Smooth muscle cell (in vitro differentiated cells): ENCODE data around the gene C1QTNF3. TPM values are rescaled to one million over a fixed set of nuclear protein-coding genes. Genes with fewer than 3 reads are reported as not detected.

ENCODE experiments used
- DNase-seq: peaks from one replicate; lab custom pipeline; 2025; ENCODE audit not compliant: unreplicated experiment; lab: John Stamatoyannopoulos, UW
- H2AFZ ChIP-seq: fragments of 200-600 bp; sonication (generic); 2 replicates; pipeline ENCODE4 v1.6.0; 2016; ENCODE audit warnings: antibody characterized with exemption, low read depth, mild to moderate bottlenecking
- H3F3A ChIP-seq: fragments of 200-600 bp; sonication (generic); 2 replicates; pipeline ENCODE4 v1.6.0; 2017; ENCODE audit warnings: antibody characterized with exemption, low read depth
- H3K27ac ChIP-seq: fragments of 200-600 bp; sonication (generic); 2 replicates; pipeline ENCODE4 v1.5.1; 2016; ENCODE audit warnings: low read depth, mild to moderate bottlenecking
- H3K27me3 ChIP-seq: fragments of 200-600 bp; sonication (generic); 2 replicates; pipeline ENCODE4 v1.6.1; 2016; ENCODE audit warnings: low read depth, mild to moderate bottlenecking
- H3K36me3 ChIP-seq: fragments of 200-600 bp; sonication (generic); 2 replicates; pipeline ENCODE4 v1.5.1; 2016; ENCODE audit warnings: low read depth
- H3K4me1 ChIP-seq: fragments of 200-600 bp; sonication (generic); 2 replicates; pipeline ENCODE4 v1.5.1; 2016; ENCODE audit warnings: low read depth
- H3K4me2 ChIP-seq: fragments of 200-600 bp; sonication (generic); 2 replicates; pipeline ENCODE4 v1.6.0; 2016; ENCODE audit warnings: mild to moderate bottlenecking
- H3K4me3 ChIP-seq: fragments of 200-600 bp; sonication (generic); 2 replicates; pipeline ENCODE4 v1.5.1; 2016; ENCODE audit warnings: mild to moderate bottlenecking
- H3K79me2 ChIP-seq: fragments of 200-600 bp; sonication (generic); 2 replicates; pipeline ENCODE4 v1.6.0; 2016; ENCODE audit warnings: low read depth, mild to moderate bottlenecking
- H3K9ac ChIP-seq: fragments of 200-600 bp; sonication (generic); 2 replicates; pipeline ENCODE4 v1.6.0; 2016; ENCODE audit warnings: low read depth
- H3K9me3 ChIP-seq: fragments of 200-600 bp; sonication (generic); replicated peaks from 2 replicates; pipeline ENCODE4 v1.5.1; 2016; ENCODE audit warnings: low read depth
- H4K20me1 ChIP-seq: fragments of 200-600 bp; sonication (generic); 2 replicates; pipeline ENCODE4 v1.6.0; 2016; ENCODE audit warnings: low read depth
- WGBS: methylation state at CpG from one replicate; pipeline ENCODE4 v1.1.7; 2016; ENCODE audit warnings: low lambda C conversion rate; 5-methylcytosine and 5-hydroxymethylcytosine counted together
- polyA plus RNA-seq: library from polyadenylated mRNA; unstranded; fragments of >200 nt; fragmentation: Nextera tagmentation; extraction: Ambion mirVana; gene quantifications from 2 replicates; pipeline ENCODE4 v1.2.1, GENCODE V29; 2016
- total RNA-seq: library from RNA; depleted of rRNA; stranded (reverse); fragments of >200 nt; gene quantifications from 2 replicates; pipeline ENCODE4 v1.2.3, GENCODE V29; 2014
- TF ChIP-seq, protein P1 (sequence below): fragments of 200-600 bp; sonication (generic); IDR thresholded peaks from 2 replicates; pipeline ENCODE4 v1.5.1; 2017; ENCODE audit warnings: borderline replicate concordance, mild to moderate bottlenecking, antibody characterized with exemption; ENCODE audit not compliant: insufficient read depth, poor library complexity, severe bottlenecking

The C1QTNF3 gene
- total and polyA plus RNA-seq, 2 experiments from 2014 or later = 3.7 to 4.8 TPM

DNA sequence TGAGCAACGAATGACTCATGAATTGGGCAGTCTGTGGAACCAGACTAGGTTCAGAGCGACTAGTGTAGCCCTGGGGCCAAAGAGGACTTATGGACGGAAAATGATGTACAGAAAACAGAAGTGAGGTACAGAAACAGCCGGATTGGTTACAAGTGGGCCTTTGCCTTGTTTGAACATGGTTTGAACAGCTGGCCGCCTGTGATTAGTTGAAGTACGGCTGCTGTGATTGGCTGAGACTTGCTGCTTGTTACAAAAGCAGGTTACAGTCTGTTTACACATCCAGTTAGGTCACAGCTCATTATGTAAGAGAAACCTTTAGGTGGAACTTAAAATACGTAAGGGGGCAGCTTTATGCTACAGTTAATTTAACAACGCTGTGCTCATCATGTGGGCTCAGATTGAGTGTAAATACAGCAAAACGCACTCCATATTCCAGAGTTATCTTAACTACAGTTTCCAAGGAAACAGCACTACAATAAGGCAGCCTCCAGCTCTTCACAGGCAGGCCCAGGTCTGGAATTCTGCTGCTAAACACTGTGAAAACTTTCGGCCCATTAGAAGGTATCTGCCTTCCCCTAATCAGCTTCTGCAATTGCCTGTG, 41.7 kb downstream of the C1QTNF3 start:
- Histone ChIP-seq H3K9me3 (no peaks in the 10 kb centered on the region), H3K4me2 (no peak overlapping the region), H3K79me2 (peaks cover 3% of the 10 kb centered on the region), H3K4me1 (peaks cover 5% of the 10 kb centered on the region), H3K36me3 (no peaks in the 10 kb centered on the region), H3F3A (no peaks in the 10 kb centered on the region), H2AFZ (no peak overlapping the region), H4K20me1 (no peaks in the 10 kb centered on the region), H3K27me3 (no peaks in the 10 kb centered on the region), H3K9ac (peak overlapping the region; percentile 18), H3K4me3 (no peak overlapping the region), H3K27ac (peak overlapping the region; percentile 29)
- DNase-seq = no peak
- WGBS = 63% methylated on average over 10 of the region's 10 CpGs
- TF ChIP-seq, protein P1, sequence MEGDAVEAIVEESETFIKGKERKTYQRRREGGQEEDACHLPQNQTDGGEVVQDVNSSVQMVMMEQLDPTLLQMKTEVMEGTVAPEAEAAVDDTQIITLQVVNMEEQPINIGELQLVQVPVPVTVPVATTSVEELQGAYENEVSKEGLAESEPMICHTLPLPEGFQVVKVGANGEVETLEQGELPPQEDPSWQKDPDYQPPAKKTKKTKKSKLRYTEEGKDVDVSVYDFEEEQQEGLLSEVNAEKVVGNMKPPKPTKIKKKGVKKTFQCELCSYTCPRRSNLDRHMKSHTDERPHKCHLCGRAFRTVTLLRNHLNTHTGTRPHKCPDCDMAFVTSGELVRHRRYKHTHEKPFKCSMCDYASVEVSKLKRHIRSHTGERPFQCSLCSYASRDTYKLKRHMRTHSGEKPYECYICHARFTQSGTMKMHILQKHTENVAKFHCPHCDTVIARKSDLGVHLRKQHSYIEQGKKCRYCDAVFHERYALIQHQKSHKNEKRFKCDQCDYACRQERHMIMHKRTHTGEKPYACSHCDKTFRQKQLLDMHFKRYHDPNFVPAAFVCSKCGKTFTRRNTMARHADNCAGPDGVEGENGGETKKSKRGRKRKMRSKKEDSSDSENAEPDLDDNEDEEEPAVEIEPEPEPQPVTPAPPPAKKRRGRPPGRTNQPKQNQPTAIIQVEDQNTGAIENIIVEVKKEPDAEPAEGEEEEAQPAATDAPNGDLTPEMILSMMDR = no peak

DNA sequence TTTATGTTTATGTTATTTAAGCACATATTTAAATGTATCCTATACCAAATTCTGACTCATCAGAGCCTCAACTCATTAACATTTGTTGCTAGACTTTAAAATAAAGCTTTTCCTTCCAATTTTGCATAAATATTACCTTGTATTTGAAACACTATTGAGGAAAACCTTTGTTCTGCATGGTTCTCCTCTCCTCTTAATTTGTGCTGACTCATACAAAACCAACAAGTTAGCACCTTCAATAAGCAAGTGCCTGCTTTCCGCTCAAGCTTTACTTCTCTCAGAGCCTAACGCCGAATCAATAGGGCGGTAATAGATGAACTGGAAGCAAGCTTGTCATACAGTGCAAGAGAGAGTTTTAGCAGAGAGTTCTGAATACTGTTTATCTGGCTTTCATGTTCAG, 43.0 kb downstream of the C1QTNF3 start:
- H4K20me1 ChIP-seq = no peaks in the 10 kb centered on the region
- H3F3A ChIP-seq = no peaks in the 10 kb centered on the region
- no peaks in the 10 kb centered on the region for H3K27me3 ChIP-seq
- H3K9ac ChIP-seq = no peak overlapping the region
- TF ChIP-seq, protein P1 = no peak
- peaks cover 4% of the 10 kb centered on the region for H3K4me1 ChIP-seq
- no peaks in the 10 kb centered on the region for H3K9me3 ChIP-seq
- no peak overlapping the region for H3K4me2 ChIP-seq
- H3K36me3 ChIP-seq = no peaks in the 10 kb centered on the region
- no peak overlapping the region for H2AFZ ChIP-seq
- 89% methylated on average over 4 of the region's 4 CpGs for WGBS
- DNase-seq = no peak
- H3K27ac ChIP-seq = no peak overlapping the region
- H3K4me3 ChIP-seq = no peak overlapping the region
- H3K79me2 ChIP-seq = no peaks in the 10 kb centered on the region

DNA sequence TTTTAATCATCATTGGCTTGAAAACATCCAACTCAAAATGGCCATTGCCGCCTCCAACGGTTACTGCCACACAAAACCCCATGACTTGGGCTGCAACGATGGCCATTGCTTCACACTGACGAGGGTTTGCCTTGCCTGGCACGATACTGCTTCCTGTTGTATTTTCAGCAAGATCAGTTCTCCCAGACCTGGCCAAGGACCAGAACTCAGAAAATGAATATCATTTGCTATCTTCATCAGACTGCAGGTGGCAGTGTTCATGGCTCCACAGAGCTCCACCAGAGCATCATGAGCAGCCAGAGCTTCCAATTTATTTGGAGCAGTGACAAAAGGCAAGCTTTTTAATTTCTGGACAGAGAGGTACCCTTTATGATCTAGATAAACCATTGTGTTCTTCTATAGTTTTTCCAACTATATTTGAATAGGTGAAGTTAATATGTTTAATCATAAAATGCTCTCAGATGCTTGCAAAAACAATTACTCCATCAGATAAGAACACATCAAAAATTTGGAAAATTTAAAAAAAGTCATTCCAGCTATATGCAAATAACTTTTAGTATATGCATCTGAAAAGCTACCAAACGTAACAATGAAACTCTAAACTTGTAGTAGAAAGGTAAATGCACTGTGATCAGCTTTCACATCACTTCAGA, 45.6 kb downstream of the C1QTNF3 start:
- TF ChIP-seq, protein P1 = peak; percentile 47
- H2AFZ ChIP-seq = no peak overlapping the region
- no peaks in the 10 kb centered on the region for H4K20me1 ChIP-seq
- DNase-seq = no peak
- H3F3A ChIP-seq = no peaks in the 10 kb centered on the region
- H3K27ac ChIP-seq = no peak overlapping the region
- H3K4me1 ChIP-seq = no peaks in the 10 kb centered on the region
- no peaks in the 10 kb centered on the region for H3K9me3 ChIP-seq
- H3K27me3 ChIP-seq = no peaks in the 10 kb centered on the region
- H3K4me2 ChIP-seq = no peak overlapping the region
- H3K4me3 ChIP-seq = no peak overlapping the region
- peaks cover 4% of the 10 kb centered on the region for H3K36me3 ChIP-seq
- H3K9ac ChIP-seq = no peak overlapping the region
- H3K79me2 ChIP-seq = no peaks in the 10 kb centered on the region
- WGBS = 80% methylated on average over 6 of the region's 6 CpGs

DNA sequence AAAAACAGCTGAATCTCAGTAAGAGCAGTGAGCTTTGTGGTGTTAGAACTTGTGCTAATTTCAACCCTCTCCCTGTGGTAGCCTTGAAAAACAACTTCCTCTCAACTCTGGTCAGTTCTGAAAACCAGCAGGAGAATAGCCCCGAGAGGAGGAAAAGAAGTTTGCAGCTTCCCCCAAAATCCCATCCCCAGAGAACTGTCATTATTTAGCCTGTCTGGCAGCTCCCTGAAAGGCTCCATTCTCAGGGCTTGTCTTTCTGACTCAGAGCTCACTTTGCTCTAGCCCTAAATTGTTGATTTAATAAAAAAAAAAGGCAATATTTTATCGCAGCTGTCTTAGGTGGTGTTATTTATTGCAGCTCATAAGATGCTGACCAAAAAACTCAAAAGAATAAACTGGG, 47.1 kb downstream of the C1QTNF3 start:
- WGBS = 76% methylated on average over 2 of the region's 2 CpGs
- Histone ChIP-seq H3K9me3 (no peaks in the 10 kb centered on the region), H3K27me3 (no peaks in the 10 kb centered on the region), H3K4me3 (no peak overlapping the region), H3K36me3 (peaks cover 4% of the 10 kb centered on the region), H4K20me1 (no peaks in the 10 kb centered on the region), H3K27ac (no peak overlapping the region), H2AFZ (no peak overlapping the region), H3F3A (no peaks in the 10 kb centered on the region), H3K79me2 (no peaks in the 10 kb centered on the region), H3K4me2 (no peak overlapping the region), H3K4me1 (no peaks in the 10 kb centered on the region), H3K9ac (no peak overlapping the region)
- no peak for DNase-seq
- TF ChIP-seq, protein P1 = no peak
